Brain microvascular endothelial cell (primary cell): Measurements from ENCODE around the gene FAM117A.
A peak's percentile ranks its signal among the peaks of the same experiment; 100 is the strongest.

ENCODE experiments used
- DNase-seq: peaks from one replicate; pipeline ENCODE4 v3.0.0-alpha.2; 2020
- H3K27ac ChIP-seq: fragments of 250-450 bp; sonication (Bioruptor Pico); 2 replicates; pipeline ENCODE4 v1.5.1; 2020; ENCODE audit warnings: mild to moderate bottlenecking, moderate library complexity
- H3K27me3 ChIP-seq: fragments of 250-450 bp; sonication (Bioruptor Pico); replicated peaks from 2 replicates; pipeline ENCODE4 v1.5.1; 2020; ENCODE audit warnings: mild to moderate bottlenecking
- H3K36me3 ChIP-seq: fragments of 250-450 bp; sonication (Bioruptor Pico); replicated peaks from 2 replicates; pipeline ENCODE4 v1.5.1; 2020; ENCODE audit warnings: mild to moderate bottlenecking
- H3K4me3 ChIP-seq: 2 replicates; pipeline ENCODE4 v1.5.1; 2011; ENCODE audit warnings: low read depth, mild to moderate bottlenecking, control low read depth, low read length, moderate library complexity
- in situ Hi-C: cut with HindIII; loops from 2 replicates; pipeline ENCODE4 v1.10.0; 2017; ENCODE audit warnings: low sequenced_read_pairs, low pct_ligation_motif_present
- TF ChIP-seq, protein P1 (sequence below): IDR thresholded peaks from 2 replicates; pipeline ENCODE4 v1.5.1; 2011; ENCODE audit warnings: low read depth, mild to moderate bottlenecking, moderate library complexity, low read length, control low read depth, inconsistent platforms; ENCODE audit errors: missing control alignments

FAM117A gene, protein sequence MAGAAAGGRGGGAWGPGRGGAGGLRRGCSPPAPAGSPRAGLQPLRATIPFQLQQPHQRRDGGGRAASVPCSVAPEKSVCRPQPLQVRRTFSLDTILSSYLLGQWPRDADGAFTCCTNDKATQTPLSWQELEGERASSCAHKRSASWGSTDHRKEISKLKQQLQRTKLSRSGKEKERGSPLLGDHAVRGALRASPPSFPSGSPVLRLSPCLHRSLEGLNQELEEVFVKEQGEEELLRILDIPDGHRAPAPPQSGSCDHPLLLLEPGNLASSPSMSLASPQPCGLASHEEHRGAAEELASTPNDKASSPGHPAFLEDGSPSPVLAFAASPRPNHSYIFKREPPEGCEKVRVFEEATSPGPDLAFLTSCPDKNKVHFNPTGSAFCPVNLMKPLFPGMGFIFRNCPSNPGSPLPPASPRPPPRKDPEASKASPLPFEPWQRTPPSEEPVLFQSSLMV

DNA sequence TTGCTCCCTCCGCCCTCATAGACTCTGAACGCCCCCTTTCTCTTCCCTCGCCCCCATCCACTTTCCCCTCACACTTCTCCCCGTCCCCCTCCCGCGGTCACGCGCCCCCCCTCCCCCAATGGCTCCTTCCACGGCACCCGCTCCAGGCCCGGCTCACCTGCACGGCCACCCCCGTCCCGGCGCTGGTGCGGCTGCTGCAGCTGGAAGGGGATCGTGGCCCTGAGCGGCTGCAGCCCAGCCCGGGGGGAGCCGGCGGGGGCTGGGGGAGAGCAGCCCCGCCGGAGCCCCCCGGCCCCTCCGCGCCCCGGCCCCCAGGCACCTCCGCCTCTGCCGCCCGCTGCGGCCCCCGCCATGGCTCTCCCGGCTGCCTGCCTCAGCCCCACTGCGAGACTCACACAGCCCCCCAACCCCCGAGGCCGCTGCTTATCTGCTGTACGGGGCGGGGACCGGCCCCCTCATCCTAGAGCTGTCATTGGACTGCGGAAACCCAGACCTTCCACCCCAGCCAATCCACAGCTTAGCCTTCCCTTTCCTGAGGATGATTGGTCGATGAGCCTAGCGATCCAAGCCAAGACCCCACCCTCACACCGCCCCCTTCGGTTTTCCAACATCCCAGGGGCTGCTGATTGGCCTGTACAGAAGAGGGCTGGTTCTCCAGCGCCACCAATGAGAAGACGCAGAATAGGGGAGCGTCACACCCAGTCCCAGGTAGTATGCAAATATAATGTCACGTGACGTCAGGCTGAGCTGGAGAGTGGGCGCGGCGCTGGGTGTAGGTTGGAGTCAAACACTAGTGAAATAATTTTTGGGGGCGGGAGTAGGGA, at the start of gene FAM117A:
Gene FAM117A (minus strand): TSS at position 397 of the 824 bp plus-strand sequence. CDS start 44 bp downstream, at position 353.
- Histone ChIP-seq H3K27me3 (peaks cover 7% of the 10 kb centered on the region), H3K27ac (no peak within 1 kb of the TSS), H3K36me3 (no peaks in the 10 kb centered on the region), H3K4me3 (peak within 1 kb of the TSS; percentile 74)
- TF ChIP-seq, protein P1, sequence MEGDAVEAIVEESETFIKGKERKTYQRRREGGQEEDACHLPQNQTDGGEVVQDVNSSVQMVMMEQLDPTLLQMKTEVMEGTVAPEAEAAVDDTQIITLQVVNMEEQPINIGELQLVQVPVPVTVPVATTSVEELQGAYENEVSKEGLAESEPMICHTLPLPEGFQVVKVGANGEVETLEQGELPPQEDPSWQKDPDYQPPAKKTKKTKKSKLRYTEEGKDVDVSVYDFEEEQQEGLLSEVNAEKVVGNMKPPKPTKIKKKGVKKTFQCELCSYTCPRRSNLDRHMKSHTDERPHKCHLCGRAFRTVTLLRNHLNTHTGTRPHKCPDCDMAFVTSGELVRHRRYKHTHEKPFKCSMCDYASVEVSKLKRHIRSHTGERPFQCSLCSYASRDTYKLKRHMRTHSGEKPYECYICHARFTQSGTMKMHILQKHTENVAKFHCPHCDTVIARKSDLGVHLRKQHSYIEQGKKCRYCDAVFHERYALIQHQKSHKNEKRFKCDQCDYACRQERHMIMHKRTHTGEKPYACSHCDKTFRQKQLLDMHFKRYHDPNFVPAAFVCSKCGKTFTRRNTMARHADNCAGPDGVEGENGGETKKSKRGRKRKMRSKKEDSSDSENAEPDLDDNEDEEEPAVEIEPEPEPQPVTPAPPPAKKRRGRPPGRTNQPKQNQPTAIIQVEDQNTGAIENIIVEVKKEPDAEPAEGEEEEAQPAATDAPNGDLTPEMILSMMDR, result no peak
- DNase-seq, result peak; percentile 99
- in situ Hi-C loops, result no loop called here

DNA sequence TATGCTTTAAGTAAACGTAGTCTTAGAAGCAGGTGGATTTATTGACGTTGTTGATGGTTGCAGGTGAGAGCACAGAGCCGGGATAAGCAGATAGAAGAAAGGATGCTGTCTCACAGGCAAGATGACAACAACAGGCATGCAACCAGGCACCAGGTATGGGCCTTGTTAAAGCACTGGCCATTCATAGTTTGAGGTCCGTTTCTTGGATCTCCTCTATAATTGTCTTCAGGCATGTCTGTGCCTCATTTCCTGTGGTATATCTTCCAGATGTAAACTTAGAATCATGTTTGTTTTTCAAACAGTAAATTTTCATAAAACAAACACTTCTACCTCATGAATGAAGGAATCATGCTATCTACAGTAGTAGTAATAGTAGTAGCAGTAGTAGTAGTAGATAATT, 45.1 kb upstream of the FAM117A start:
- in situ Hi-C loops, result no loop called here
- Histone ChIP-seq H3K4me3 (no peak overlapping the region), H3K27ac (no peak overlapping the region), H3K36me3 (peaks cover 18% of the 10 kb centered on the region), H3K27me3 (no peaks in the 10 kb centered on the region)
- DNase-seq, result no peak
- TF ChIP-seq, protein P1, result no peak

DNA sequence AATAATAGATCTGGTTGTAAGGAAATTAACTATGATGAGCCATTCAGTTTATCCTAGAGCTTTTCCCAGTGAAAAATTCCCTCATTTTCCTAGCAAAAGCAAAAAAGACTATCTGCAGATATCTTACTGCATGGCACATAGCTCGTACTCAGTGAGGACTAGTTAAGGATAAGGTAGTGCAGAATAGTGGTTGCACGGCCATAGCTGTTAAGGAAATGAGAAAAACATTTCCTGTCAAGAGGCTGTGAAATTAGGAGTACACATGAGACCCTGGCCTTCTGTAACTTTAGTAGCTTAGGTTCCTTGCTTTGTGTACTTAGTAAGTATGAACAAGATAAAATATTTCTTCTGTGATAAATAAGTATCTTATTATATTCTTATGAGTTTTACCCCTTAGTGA, 34.8 kb upstream of the FAM117A start:
- Histone ChIP-seq H3K36me3 (peaks cover 29% of the 10 kb centered on the region), H3K4me3 (no peak overlapping the region), H3K27me3 (no peaks in the 10 kb centered on the region), H3K27ac (no peak overlapping the region)
- in situ Hi-C loops, result no loop called here
- TF ChIP-seq, protein P1, result no peak
- DNase-seq, result no peak

DNA sequence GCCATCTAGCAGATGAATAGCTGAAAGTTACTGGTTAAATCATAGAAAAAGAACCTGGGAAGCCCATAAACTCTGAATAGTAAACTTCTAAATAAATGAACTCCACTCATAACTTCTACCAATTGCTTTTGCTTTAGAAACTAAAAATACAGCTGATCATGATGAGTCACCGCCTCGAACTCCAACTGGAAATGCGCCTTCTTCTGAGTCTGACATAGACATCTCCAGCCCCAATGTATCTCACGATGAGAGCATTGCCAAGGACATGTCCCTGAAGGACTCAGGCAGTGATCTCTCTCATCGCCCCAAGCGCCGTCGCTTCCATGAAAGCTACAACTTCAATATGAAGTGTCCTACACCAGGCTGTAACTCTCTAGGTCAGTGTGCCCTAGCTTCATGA, 34.3 kb upstream of the FAM117A start:
- Histone ChIP-seq H3K27ac (no peak overlapping the region), H3K4me3 (no peak overlapping the region), H3K27me3 (no peaks in the 10 kb centered on the region), H3K36me3 (peaks cover 31% of the 10 kb centered on the region)
- in situ Hi-C loops, result no loop called here
- TF ChIP-seq, protein P1, result no peak
- DNase-seq, result peak; percentile 46

DNA sequence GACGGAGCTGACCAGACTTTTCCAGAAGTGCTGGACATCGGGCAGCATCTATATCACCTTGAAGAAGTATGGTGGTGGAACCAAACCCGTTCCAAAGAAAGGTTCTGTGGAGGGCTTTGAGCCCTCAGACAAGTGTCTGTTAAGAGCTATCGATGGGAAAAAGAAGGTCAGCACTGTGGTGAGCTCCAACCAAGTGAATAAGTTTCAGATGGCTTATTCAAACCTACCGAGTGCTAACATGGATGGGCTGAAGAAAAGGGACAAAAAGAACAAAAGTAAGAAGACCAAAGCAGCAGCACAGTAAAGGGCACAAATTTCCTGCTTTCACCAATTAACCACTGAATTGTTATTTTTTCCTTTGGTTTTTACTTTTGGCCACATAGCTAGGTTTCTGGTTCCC, 31.4 kb upstream of the FAM117A start:
- no peak for DNase-seq
- TF ChIP-seq, protein P1, result no peak
- H3K36me3 ChIP-seq, result peaks cover 36% of the 10 kb centered on the region
- no peaks in the 10 kb centered on the region for H3K27me3 ChIP-seq
- no peak overlapping the region for H3K27ac ChIP-seq
- in situ Hi-C loops, result no loop called here
- H3K4me3 ChIP-seq, result no peak overlapping the region
